ENCODE measurements around the gene SEC14L2. TPM values are rescaled to one million over a fixed set of nuclear protein-coding genes. Genes with fewer than 3 reads are reported as not detected.
"Not testable (repeated sequence)": the region's sequence is repeated elsewhere in the genome, so short reads cannot be mapped to it uniquely, and the experiment has no call there.

SEC14L2 gene
- total RNA-seq, 1 donor from 2014 or later, result 8.1 TPM

GRCh38 chr22:30455075-30455840 is 58.4 kb downstream of the SEC14L2 start:
- DNase-seq (ENCODE audit: low read depth in 2 of 2), result no peak

DNA sequence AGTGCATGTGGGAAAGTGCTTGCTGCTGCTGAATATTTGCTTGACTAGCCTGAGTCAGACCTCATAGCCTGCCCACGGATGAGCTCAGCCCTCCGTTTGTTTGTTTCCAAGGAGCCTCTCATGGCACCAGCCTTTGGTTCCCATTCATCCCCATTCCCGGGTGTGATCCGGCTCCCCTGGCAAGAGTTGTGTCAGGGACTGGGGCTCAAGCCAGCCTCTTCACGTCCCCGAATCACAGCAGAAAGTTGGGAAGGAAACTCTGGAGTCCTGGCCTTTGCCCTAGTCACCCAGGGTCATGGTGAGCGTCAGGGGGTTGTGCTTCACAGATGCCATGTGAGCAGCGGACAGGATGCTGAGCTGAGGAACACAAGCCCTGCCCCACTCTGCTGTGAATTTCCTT is 61.2 kb downstream of the SEC14L2 start:
- DNase-seq (ENCODE audit: low read depth in 2 of 2), result no peak

DNA sequence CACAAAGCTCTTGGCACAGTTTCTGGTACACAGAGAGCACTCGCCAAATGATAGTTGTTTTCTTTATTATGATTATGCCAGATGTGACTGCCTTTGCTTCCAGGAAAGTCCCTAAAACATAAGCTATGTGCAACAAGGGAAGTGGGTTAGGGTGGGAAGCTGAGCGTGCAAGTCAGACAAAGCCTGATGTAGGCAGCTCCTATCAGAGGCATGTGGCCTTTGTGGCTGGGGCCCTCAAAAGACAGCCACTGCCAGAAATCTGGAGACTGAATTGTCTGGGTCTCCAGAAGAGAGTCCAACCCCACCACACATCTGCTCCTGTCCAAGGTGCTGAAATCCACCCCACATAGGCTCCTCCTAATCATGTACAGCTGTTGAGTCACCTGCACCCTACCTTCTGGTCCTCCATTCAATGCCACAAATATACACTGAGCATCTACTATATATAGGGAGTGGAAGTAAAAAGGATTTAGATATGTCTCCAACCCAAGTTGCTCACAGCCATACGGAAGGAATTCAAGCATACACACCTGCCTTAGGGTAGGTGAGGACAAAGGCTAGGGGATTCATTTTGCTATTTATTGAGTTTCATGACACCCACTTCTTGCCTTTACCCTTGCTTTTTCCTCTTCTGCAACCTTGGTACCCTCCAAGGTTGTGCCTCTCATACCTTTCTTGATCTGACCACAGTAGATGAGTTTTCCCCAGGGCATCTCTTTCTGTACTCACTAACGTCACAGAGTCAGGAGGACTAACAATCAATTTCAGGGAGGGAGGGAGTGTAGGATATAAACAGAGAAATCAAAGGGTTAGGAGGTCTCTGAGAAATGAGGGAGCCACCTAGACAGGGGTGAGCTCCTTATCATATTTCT is 62.6 kb downstream of the SEC14L2 start:
- DNase-seq (ENCODE audit: low read depth in 2 of 2), result peak; percentile 25 to 40

DNA sequence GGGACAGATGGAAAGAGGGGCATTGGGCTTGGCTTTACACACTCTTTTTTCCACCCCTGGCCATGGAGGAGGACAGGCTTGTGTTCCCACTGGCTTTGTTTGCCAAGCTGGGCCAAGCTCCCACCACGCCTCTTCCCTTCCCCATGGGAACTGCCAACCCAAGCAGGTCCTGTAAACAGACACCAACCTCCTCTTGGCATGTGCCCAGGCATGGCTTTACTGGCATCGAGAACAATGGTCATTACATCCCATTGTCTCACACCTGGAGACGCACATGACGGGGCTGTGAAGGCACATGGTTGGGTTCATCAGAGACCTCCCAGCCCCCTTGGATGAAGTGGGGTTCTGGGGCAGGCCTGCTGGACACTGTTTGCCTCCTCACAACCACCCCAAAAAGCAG is 63.3 kb downstream of the SEC14L2 start:
- DNase-seq (ENCODE audit: low read depth in 2 of 2), result peak in 1 of 2 donors; percentile 49

DNA sequence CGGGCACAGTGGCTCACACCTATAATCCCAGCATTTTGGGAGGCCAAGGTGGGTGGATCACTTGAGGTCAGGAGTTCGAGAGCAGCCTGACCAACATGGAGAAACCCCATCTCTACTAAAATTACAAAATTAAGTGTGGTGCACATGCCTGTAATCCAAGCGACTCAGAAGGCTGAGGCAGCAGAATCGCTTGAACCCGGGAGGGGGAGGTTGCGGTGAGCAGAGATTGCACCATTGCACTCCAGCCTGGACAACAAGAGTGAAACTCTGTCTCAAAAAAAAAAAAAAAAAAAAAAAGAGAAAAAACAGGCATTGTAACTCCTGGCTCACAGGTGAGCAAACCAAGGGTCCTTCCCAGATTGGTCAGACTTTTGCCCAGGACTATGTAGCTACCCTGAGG is 63.7 kb downstream of the SEC14L2 start:
- not testable (repeated sequence) for DNase-seq (ENCODE audit: low read depth in 2 of 2)

- DNase-seq (ENCODE audit: low read depth in 2 of 2), result no peak
Measured at GRCh38 chr22:30469165-30469564, 72.3 kb downstream of the SEC14L2 start.

- DNase-seq (ENCODE audit: low read depth in 2 of 2), result no peak
Measured at GRCh38 chr22:30470655-30471054, 73.8 kb downstream of the SEC14L2 start.

DNA sequence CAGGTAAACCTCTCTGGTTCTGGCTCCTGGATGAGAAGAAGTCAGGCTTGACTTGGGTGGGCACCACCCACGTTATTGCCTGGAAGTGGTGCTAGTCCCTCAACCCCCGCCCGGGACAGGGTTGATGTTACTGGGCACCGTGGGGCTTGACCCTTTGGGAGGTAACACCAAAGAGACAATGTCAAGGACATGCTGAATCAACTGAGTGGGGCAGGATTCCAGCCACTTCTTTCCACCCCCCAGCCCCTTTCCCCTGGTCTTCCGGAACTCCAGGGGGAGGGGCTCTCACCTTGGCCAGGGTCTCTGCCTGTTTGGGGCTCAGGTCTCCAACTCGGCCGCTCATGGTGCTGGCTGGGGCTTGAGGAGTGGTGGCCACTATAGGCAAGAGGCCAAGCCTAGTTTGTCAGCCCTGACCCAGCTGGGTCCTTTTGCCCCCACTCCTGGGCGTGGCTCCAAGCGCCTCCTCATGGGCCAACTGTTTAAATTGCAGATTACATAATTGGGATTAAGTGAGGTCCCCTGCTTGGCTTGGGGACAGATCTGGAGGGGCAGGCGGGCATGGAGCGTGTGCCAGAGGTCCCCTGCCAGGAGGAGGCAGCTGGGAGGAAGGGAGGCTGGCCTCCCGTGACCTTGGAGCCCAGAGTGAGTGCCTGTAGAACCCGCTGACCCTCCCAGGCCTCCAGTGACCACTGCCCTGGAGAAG is 74.9 kb downstream of the SEC14L2 start, which contains the start of gene SEC14L3:
SEC14L3 (minus strand) TSS at position 402 of the 703 bp plus-strand sequence; CDS start at position 343, 59 bp downstream.
- DNase-seq (ENCODE audit: low read depth in 2 of 2), result no peak

DNA sequence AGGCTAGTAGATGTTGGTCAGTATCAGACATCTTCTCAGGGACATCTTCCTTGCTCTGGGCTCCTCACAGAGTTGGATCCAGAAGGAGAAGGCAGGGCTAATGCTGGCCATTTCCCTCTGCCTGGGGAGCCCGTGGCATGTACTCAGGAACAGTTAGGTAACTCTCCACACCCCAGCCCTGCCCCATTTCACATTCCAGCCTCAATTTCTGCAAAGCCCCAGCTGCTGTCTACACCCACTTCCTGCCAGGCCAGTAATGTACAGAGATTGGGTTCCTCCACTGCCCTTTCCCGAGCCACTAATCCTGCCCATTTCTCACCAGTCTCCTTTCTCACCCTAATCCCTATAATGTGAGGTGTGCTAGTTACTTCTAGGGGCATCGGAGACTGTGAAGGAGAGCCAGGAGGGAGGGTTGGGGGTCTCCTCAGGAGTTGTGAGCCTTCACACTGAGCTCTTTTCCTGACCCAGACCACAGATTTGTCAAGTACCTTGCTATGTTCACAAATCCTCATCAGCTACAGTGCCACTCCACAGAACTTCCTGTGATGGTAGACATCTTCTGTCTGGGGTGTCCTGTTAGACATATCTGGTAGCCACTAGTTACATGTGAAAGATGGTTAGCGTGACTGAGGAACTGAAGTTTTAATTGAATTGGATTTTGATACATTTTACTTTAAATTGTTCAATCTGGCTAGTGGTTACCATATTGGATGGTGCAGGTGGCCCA is 76.3 kb downstream of the SEC14L2 start:
- DNase-seq (ENCODE audit: low read depth in 2 of 2), result no peak

DNA sequence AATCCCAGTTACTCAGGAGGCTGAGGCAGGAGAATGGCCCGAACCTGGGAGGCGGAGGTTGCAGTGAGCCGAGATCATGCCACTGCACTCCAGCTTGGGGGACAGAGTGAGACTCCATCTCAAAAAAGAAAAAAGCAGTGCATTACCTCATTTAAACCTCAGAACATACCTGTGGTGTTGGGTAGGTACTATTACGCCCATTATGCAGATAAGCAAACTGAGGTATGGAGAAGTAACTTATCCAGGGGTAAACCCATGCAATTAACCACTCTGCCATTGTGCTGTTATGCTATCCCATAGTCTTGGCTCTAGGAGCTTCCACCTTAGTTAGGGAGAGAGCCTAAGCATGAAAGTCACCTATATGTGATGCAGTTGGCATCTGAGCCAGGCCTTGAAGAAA is 77.3 kb downstream of the SEC14L2 start:
- DNase-seq (ENCODE audit: low read depth in 2 of 2), result no peak

Other genes starting within 250 kb of the SEC14L2 start
- gene LIF, start 150.3 kb upstream of the SEC14L2 start, total RNA-seq, result 0.20 and 0.22 TPM in 2 replicates
- not detected in 2 replicates for gene OSM, start 130.2 kb upstream of the SEC14L2 start, total RNA-seq
- gene CASTOR1, start 107.5 kb upstream of the SEC14L2 start, total RNA-seq, result 5.0 and 6.5 TPM in 2 replicates
- gene TBC1D10A, start 70.1 kb upstream of the SEC14L2 start, total RNA-seq, result 5.9 and 8.9 TPM in 2 replicates
- 14.6 and 15.5 TPM in 2 replicates for gene SF3A1, start 40.1 kb upstream of the SEC14L2 start, total RNA-seq
- gene CCDC157, start 40.0 kb upstream of the SEC14L2 start, total RNA-seq, result 1.1 and 1.4 TPM in 2 replicates
- 12.0 and 23.8 TPM in 2 replicates for gene RNF215, start 9.6 kb upstream of the SEC14L2 start, total RNA-seq
- gene MTFP1, start 28.8 kb downstream of the SEC14L2 start, total RNA-seq, result 17.7 and 24.0 TPM in 2 replicates
- gene SEC14L3, start 75.0 kb downstream of the SEC14L2 start, total RNA-seq, result not detected in 2 replicates
- gene SEC14L4, start 108.7 kb downstream of the SEC14L2 start, total RNA-seq, result not detected in 2 replicates
- gene SEC14L6, start 149.7 kb downstream of the SEC14L2 start, total RNA-seq, result not detected in 2 replicates
- gene GAL3ST1, start 177.6 kb downstream of the SEC14L2 start, total RNA-seq, result under 0.01 TPM in 1 of 2 replicates, not detected in the other
- 56.2 and 61.1 TPM in 2 replicates for gene PES1, start 194.9 kb downstream of the SEC14L2 start, total RNA-seq
- gene TCN2, start 210.2 kb downstream of the SEC14L2 start, total RNA-seq, result 9.5 and 29.9 TPM in 2 replicates
- 17.2 and 22.8 TPM in 2 replicates for gene SLC35E4, start 238.8 kb downstream of the SEC14L2 start, total RNA-seq